HS-27A (cell line): Measurements from ENCODE around the gene NDOR1.

Experiments
- DNase-seq: peaks from one replicate; pipeline ENCODE4 v3.0.0-alpha.2; 2012; ENCODE audit warnings: low read depth, missing footprints

NDOR1 gene

GRCh38 chr9:137264067-137264466 lies 58.6 kb downstream of the NDOR1 start:
- no peak for DNase-seq

GRCh38 chr9:137265496-137266161 lies 60.1 kb downstream of the NDOR1 start:
- DNase-seq = no peak

GRCh38 chr9:137266162-137266527 lies 60.6 kb downstream of the NDOR1 start:
- no peak for DNase-seq
